ENCODE results near the gene POLRMT. TPM values are rescaled to one million over a fixed set of nuclear protein-coding genes. Genes with fewer than 3 reads are reported as not detected.
"Not testable (repeated sequence)": the region's sequence is repeated elsewhere in the genome, so short reads cannot be mapped to it uniquely, and the experiment has no call there.

POLRMT gene
- total and polyA plus RNA-seq, 4 donors = 16.1 to 76.7 (median 38.4) TPM

DNA sequence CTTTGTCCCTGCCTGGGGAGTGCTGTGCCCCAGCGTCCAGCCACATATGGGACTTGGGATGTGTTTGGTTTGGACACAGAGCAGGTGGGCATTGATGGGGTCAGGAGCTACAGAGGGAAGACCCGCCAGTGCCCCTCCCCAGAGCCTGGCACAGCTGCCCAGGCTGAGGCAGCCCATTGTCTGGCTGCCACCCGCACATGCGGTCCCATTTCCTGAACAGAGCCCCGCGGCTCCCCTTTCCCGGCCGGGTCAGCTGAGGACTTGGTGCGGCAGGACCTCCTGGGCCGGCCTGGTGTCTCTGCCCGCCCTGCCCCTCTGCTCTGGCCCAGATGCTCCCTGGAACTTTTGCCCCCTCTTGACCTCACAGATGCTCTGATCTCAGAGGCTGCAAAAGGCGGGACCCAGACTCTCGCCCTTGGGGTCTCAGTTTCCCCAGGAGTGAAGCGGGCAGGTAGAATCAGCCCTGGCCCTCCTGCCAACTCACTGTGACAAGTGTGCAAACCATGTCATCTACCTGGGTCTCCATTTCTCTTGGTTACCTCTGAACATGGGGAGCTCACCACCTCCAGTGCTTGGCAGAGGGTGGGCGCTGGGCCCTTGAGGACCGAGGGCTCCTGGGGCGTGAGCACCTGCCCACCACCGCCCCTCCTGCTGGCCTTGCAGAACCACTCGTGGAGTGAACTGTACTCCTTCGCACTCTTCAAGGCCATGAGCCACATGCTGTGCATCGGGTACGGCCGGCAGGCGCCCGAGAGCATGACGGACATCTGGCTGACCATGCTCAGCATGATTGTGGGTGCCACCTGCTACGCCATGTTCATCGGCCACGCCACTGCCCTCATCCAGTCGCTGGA lies 25.8 kb downstream of the POLRMT start:
- WGBS, 2 donors = 80 to 84% methylated on average over 28 to 30 of the region's 30 CpGs
- H3K9me3 ChIP-seq (ENCODE audit: control insufficient read depth in 4 of 4, insufficient read depth in 3 of 4, low read length in 3 of 4) = peaks cover 0 to 2% (median 0%) of the 10 kb centered on the region in 4 donors
- H3K36me3 ChIP-seq (ENCODE audit: control insufficient read depth in 4 of 4, insufficient read depth in 4 of 4, low read length in 4 of 4) = no peaks in the 10 kb centered on the region
- no peak overlapping the region for H3K9ac ChIP-seq (ENCODE audit: insufficient read depth in 1 of 2, low read length in 2 of 2)
- peaks cover 0 to 17% (median 3%) of the 10 kb centered on the region in 5 donors for H3K4me1 ChIP-seq (ENCODE audit: control insufficient read depth in 5 of 5, insufficient read depth in 5 of 5, low read length in 5 of 5)
- no peak for DNase-seq
- H3K4me3 ChIP-seq = no peak overlapping the region
- no peaks in the 10 kb centered on the region for H3K27me3 ChIP-seq (ENCODE audit: control insufficient read depth in 3 of 3, insufficient read depth in 3 of 3, low read length in 2 of 3)
- no peak for ATAC-seq (ENCODE audit: insufficient read depth, low FRiP score)
- no peak overlapping the region for H3K27ac ChIP-seq (ENCODE audit: low read depth in 1 of 2, low read length in 1 of 2)
- TF ChIP-seq, protein P1, sequence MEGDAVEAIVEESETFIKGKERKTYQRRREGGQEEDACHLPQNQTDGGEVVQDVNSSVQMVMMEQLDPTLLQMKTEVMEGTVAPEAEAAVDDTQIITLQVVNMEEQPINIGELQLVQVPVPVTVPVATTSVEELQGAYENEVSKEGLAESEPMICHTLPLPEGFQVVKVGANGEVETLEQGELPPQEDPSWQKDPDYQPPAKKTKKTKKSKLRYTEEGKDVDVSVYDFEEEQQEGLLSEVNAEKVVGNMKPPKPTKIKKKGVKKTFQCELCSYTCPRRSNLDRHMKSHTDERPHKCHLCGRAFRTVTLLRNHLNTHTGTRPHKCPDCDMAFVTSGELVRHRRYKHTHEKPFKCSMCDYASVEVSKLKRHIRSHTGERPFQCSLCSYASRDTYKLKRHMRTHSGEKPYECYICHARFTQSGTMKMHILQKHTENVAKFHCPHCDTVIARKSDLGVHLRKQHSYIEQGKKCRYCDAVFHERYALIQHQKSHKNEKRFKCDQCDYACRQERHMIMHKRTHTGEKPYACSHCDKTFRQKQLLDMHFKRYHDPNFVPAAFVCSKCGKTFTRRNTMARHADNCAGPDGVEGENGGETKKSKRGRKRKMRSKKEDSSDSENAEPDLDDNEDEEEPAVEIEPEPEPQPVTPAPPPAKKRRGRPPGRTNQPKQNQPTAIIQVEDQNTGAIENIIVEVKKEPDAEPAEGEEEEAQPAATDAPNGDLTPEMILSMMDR (IDR thresholded peaks at IDR 0.05; ENCODE audit: control extremely low read depth, extremely low read depth) = no peak

DNA sequence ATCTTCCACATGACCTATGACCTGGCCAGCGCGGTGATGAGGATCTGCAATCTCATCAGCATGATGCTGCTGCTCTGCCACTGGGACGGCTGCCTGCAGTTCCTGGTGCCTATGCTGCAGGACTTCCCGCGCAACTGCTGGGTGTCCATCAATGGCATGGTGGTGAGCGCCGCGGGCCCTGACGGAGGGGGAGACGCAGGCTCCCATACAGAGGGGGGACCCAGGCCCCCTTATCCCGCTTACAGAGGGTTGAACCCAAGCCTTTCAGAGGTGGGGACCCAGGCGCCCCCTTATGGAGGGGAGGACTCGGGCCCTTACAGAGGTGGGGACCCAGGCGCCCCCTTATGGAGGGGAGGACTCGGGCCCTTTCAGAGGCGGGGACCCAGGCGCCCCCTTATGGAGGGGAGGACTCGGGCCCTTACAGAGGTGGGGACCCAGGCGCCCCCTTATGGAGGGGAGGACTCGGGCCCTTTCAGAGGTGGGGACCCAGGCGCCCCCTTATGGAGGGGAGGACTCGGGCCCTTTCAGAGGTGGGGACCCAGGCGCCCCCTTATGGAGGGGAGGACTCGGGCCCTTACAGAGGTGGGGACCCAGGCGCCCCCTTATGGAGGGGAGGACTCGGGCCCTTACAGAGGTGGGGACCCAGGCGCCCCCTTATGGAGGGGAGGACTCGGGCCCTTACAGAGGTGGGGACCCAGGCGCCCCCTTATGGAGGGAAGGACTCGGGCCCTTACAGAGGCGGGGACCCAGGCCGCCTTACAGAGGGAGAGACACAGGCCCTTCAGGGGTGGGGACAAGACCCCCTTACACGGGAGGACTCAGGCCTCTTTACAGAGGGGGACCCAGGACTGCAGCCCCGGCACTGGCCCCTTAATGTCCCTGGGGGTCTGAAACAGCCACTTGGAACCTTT lies 28.0 kb downstream of the POLRMT start:
- 66 to 87% methylated on average over 23 to 28 of the region's 34 CpGs for WGBS, 2 donors
- H3K9me3 ChIP-seq (ENCODE audit: control insufficient read depth in 4 of 4, insufficient read depth in 3 of 4, low read length in 3 of 4); H3K27ac ChIP-seq (ENCODE audit: low read depth in 1 of 2, low read length in 1 of 2); H3K36me3 ChIP-seq (ENCODE audit: control insufficient read depth in 4 of 4, insufficient read depth in 4 of 4, low read length in 4 of 4); DNase-seq; H3K4me3 ChIP-seq; H3K9ac ChIP-seq (ENCODE audit: insufficient read depth in 1 of 2, low read length in 2 of 2); ATAC-seq (ENCODE audit: insufficient read depth, low FRiP score); H3K27me3 ChIP-seq (ENCODE audit: control insufficient read depth in 3 of 3, insufficient read depth in 3 of 3, low read length in 2 of 3): not testable (repeated sequence)
- peaks cover 0 to 16% (median 0%) of the 10 kb centered on the region in 5 donors for H3K4me1 ChIP-seq (ENCODE audit: control insufficient read depth in 5 of 5, insufficient read depth in 5 of 5, low read length in 5 of 5)

DNA sequence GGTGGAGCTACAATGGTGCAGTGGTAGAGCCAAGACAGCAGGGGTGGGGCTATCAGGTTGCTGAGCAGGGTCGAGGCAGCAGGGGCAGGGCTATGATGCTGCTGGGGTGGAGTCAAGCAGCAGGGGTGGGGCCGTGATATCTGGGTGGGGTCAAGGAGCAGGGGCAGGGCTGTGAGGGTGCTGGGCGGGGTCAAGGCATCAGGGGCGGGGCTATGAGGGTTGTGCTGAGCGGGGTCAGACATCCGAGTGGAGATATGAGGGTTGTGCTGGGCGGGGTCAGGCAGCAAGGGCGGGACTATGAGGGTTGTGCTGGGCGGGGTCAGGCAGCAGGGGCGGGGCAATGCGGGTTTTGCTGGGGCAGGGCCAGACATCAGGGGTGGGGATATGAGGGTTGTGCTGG lies 29.0 kb downstream of the POLRMT start:
- 82 to 93% methylated on average over 11 of the region's 11 CpGs for whole genome bisulfite sequencing, 2 donors
- H3K4me3 ChIP-seq = no peak overlapping the region

DNA sequence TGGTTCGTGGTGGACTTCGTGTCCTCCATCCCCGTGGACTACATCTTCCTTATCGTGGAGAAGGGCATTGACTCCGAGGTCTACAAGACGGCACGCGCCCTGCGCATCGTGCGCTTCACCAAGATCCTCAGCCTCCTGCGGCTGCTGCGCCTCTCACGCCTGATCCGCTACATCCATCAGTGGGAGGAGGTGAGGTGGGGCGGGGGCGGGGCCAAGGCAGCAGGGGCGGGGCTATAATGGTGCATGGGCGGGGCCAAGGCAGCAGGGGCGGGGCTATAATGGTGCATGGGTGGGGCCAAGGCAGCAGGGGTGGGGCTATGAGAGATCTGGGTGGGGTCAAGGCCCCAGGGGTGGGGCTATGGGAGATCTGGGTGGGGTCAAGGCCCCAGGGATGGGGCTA lies 29.6 kb downstream of the POLRMT start:
- WGBS, 2 donors = 93 to 94% methylated on average over 19 to 20 of the region's 20 CpGs
- not testable (repeated sequence) for H3K4me3 ChIP-seq; H3K36me3 ChIP-seq (ENCODE audit: control insufficient read depth in 4 of 4, insufficient read depth in 4 of 4, low read length in 4 of 4); H3K9me3 ChIP-seq (ENCODE audit: control insufficient read depth in 4 of 4, insufficient read depth in 3 of 4, low read length in 3 of 4); H3K27ac ChIP-seq (ENCODE audit: low read depth in 1 of 2, low read length in 1 of 2); H3K9ac ChIP-seq (ENCODE audit: insufficient read depth in 1 of 2, low read length in 2 of 2); H3K4me1 ChIP-seq (ENCODE audit: control insufficient read depth in 5 of 5, insufficient read depth in 5 of 5, low read length in 5 of 5); H3K27me3 ChIP-seq (ENCODE audit: control insufficient read depth in 3 of 3, insufficient read depth in 3 of 3, low read length in 2 of 3); DNase-seq; ATAC-seq (ENCODE audit: insufficient read depth, low FRiP score)

More for the DNA sequence above, 29.0 kb downstream of the POLRMT start:
- no peaks in the 10 kb centered on the region for H3K27me3 ChIP-seq (ENCODE audit: control insufficient read depth in 3 of 3, insufficient read depth in 3 of 3, low read length in 2 of 3)
- TF ChIP-seq, protein P1 (IDR thresholded peaks at IDR 0.05; ENCODE audit: control extremely low read depth, extremely low read depth) = no peak
- peaks cover 0 to 10% (median 0%) of the 10 kb centered on the region in 5 donors for H3K4me1 ChIP-seq (ENCODE audit: control insufficient read depth in 5 of 5, insufficient read depth in 5 of 5, low read length in 5 of 5)
- H3K9me3 ChIP-seq (ENCODE audit: control insufficient read depth in 4 of 4, insufficient read depth in 3 of 4, low read length in 3 of 4) = no peaks in the 10 kb centered on the region
- no peak overlapping the region for H3K27ac ChIP-seq (ENCODE audit: low read depth in 1 of 2, low read length in 1 of 2)
- ATAC-seq (ENCODE audit: insufficient read depth, low FRiP score) (no peak), DNase-seq (no peak)
- H3K36me3 ChIP-seq (ENCODE audit: control insufficient read depth in 4 of 4, insufficient read depth in 4 of 4, low read length in 4 of 4) = no peaks in the 10 kb centered on the region
- no peak overlapping the region for H3K9ac ChIP-seq (ENCODE audit: insufficient read depth in 1 of 2, low read length in 2 of 2)

DNA sequence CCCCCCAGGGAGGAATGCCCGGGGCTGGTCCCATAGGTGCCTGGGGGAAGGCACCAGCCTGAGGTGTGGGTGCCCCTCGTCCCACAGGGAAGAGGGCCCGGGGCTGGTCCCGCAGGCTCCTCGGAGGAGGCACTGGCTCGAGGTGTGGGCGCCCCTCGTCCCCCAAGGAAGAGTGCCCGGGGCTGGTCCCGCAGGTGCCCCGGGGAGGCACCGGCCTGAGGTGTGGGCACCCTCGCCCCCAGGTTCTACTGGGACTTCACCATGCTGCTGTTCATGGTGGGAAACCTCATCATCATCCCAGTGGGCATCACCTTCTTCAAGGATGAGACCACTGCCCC lies 30.1 kb downstream of the POLRMT start:
- DNase-seq; H3K4me1 ChIP-seq (ENCODE audit: control insufficient read depth in 5 of 5, insufficient read depth in 5 of 5, low read length in 5 of 5); H3K27ac ChIP-seq (ENCODE audit: low read depth in 1 of 2, low read length in 1 of 2); H3K36me3 ChIP-seq (ENCODE audit: control insufficient read depth in 4 of 4, insufficient read depth in 4 of 4, low read length in 4 of 4); ATAC-seq (ENCODE audit: insufficient read depth, low FRiP score); H3K9ac ChIP-seq (ENCODE audit: insufficient read depth in 1 of 2, low read length in 2 of 2); H3K9me3 ChIP-seq (ENCODE audit: control insufficient read depth in 4 of 4, insufficient read depth in 3 of 4, low read length in 3 of 4); H3K27me3 ChIP-seq (ENCODE audit: control insufficient read depth in 3 of 3, insufficient read depth in 3 of 3, low read length in 2 of 3); H3K4me3 ChIP-seq: not testable (repeated sequence)
- WGBS, 2 donors = 90 to 93% methylated on average over 13 of the region's 13 CpGs
